CD4-positive, alpha-beta T cell treated with Interferon gamma for 1 hour (primary cell): ENCODE results near the gene PRSS38.

Experiments used
- DNase-seq: peaks from one replicate; pipeline ENCODE4 v3.0.0-alpha.2; 2020

PRSS38 gene

GRCh38 chr1:227779685-227780084 lies 35.8 kb upstream of the PRSS38 start:
- DNase-seq: no peak

DNA sequence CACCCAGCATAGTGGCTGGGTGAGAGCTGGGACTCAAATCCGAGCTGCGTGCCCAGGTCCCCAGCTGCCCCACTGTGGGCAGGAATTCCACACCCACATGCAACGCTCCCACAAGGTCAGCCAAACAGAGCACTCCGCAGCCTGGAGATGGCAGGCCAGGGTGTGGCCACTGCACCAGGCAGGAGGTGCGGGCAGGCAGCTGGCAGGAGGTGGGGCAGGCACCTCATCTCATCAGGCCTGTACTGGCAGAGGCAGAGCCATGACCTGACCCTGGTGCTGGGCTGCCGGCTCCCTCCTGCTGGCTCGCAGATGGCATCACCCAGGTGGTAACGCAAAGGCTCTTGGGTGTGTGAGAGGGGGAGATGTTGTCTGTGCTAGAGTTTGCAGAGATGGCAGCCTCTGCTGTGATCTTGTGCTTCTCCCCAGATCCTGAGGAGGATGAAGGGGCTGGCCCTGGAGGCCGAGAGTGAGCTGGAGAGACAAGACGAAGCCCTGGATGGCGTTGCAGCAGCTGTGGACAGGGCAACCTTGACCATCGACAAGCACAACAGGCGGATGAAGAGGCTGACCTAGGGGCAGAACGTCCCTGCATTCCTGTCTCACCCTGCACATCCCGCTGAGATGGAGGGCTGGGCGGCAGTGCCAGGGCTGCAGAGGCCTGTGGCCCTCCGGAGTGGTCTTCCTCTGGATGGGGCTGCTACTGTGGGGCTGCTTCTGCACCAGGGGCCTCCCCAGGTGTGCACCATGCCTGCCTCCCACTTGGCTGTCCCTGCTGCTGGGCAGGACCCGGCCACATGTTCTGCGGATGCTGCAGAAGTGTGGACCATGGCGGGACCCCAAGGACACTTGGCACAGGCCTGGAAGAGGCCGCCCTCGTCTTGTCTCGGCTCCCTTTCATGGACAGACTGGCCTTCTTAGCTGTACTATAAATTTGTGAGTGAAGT lies 35.1 kb upstream of the PRSS38 start:
- DNase-seq: no peak

- DNase-seq: no peak
These were observed 34.1 kb upstream of the PRSS38 start for GRCh38 chr1:227781314-227781930.

GRCh38 chr1:227782226-227782625 lies 33.2 kb upstream of the PRSS38 start:
- no peak for DNase-seq

DNA sequence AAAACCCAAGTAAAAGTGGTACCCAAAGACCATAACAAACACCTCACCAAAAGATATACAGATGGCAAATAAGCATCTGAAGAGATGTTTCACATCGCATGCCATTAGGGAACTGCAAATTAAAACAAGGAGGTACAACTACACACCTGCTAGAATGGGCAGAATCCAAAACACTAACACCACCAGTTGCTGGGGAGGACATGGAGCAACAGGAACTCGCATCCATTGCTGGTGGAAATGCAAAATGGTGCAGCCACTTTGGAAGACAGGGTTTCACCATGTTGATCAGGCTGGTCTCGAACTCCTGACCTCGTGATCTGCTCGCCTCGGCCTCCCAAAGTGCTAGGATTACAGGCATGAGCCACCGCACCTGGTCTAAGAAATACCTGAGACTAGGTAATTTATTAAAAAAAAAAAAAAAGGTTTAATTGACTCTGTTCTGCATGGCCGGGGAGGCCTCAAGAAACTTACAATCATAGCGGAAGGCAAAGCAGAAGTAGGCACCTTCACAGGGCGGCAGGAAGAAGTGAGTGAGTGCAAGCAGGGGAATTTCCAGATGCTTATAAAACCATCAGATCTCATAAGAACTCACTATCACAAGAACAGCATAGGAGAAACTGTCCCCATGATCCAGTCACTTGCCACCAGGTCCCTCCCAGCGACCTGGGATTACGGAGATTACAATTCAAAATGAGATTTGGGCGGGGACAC lies 30.2 kb upstream of the PRSS38 start:
- DNase-seq: peak; percentile 39

- no peak for DNase-seq
These were observed 29.4 kb upstream of the PRSS38 start for GRCh38 chr1:227785805-227786671.

GRCh38 chr1:227786673-227787512 lies 28.6 kb upstream of the PRSS38 start:
- DNase-seq: no peak

DNA sequence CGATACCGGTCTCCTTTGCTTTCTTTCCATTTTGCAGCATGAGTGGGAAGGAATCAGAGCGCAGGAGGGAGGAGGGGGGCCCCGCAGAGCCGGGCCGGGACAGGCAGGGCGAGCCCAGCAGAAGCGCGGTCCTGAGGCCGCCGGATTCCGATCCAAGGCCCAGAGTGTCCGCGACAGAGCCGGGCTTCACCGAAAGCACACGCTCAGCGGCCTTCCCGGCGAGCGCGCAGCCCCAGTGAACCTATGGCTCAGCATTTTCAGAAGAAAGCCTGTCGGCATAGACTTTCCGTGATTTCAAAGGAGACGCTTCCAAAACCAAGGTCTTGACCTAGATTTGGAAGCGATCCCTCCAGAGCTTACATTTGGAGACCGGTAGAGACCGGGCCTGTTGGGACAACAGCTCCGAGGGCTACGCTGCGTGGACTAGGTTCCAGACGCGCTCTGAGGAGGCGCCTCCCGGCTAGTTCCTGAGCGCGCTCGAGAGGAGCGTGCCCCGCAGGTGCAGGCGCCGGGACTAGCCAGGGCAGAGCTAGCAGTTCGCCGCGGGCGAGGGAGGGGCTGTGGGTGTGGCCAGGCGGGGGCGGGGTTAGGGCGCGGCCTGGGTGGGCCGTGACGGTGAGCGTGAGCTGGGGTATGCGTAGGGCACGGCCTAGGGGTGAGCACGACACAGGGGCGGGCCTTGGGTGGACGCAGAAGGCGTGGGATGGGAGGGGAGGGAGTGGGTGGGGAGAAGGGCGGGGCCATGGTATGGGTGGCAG lies 27.8 kb upstream of the PRSS38 start:
- peak; percentile 97 for DNase-seq

DNA sequence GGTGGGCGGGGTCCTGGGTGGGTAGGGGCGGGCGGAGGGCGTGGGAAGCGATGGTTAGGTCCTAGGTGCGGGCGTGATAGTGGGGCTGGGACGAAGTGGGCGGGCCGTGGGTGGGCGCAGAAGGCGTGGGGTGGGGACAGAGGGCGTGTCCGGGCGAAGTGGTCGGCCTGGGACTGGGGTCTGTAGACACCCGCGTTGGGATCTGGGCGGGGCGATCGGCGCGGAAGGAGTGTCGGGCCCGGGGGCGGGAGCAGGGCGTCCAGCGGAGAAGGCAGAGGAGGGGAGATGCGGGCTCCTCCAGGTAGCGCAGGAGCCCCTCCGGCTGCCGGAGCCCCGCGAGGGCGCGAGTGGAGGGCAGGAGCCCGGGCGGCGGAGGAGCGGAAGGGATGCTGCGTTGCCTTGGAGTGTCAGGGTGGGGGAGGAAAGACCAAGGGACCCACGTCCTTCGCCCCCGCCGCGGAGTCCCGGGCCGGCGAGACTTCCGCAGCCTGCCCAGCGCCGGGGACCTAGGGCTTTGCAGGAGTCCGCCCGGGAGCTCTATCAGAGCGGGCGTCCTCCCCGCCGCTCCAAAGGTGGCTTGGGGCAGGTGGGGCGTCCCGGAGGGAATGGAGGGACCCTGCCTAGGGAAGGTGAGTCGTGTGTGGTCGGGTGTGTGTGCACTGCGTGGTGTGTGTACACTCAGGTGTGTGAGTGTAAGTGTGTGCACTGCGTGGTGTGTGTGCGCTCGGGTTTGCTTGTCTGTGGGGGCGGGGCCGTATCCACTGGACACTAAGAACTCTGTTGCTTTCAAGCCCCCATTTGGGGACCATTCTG lies 27.0 kb upstream of the PRSS38 start:
- no peak for DNase-seq

GRCh38 chr1:227789084-227790033 lies 26.1 kb upstream of the PRSS38 start:
- DNase-seq: no peak

- no peak for DNase-seq
These were observed 25.5 kb upstream of the PRSS38 start for GRCh38 chr1:227790034-227790400.

DNA sequence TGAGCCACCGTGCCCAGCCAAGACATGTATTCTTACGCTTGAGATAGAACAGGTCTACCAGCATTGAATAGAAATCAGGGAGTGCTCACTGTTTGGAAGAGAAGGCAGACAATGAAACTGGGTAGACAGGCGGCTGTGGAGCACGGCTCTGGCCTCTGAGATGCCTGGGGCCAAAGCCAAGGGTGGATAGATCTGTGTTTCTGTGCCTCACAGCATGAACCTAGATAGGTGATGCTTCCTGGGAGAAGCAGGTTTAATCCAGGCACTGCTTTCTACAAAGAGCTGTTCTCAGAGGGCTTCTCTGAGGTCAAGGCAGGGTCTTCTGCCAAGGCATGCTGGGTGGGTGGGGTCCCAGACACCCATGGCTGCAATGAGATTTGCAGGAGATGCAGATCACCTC lies 24.6 kb upstream of the PRSS38 start:
- no peak for DNase-seq

- no peak for DNase-seq
These were observed 23.9 kb upstream of the PRSS38 start for GRCh38 chr1:227791425-227792143.

DNA sequence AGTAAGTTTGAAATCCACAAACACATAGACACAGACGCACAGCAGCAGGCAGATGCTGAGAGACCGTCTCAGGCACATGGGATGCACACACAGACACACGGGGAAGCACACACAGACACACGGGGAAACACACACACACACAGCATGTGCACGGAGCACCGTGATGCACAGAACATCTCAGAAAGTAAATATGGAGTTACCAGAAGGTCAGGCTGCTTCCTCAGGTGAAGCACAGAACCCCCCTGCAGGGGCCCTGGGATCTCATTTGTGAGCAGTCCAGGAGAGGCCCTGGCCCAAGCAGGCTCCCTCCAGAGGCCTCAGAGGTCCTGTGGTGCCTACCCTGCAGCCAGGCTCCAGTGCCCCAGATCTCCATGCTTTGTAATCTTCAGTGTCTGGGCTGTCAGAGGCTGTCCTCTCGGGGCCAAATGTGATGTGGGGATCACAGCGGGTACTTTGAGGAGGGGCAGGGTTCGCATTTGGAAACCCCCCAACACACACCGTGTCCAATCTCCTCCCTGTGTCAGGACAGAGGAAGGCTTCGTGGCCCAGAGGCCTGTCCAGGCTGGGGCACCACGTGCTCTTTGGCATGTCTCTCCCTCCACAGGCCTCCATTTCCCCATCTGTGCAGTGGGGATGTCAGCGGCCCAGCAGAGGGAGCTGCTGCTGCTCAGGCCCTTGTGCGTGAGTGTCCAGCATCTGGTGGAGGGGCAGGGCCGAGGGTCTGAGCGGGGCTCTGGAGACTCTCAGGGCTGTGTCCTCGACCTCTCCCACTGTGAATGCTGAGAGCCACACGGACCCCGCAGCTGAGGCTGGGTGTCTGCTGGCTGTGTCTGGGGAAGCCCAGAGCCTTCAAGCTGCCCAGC lies 23.0 kb upstream of the PRSS38 start:
- no peak for DNase-seq

- DNase-seq: no peak
These were observed 22.2 kb upstream of the PRSS38 start for GRCh38 chr1:227793079-227793947.
